ENCODE results near the gene DLD. TPM values are rescaled to one million over a fixed set of nuclear protein-coding genes. Genes with fewer than 3 reads are reported as not detected.

Gene DLD
- total and polyA plus RNA-seq, 4 donors = 19.3 to 101 (median 80.2) TPM

GRCh38 chr7:107860279-107860961 is 30.6 kb upstream of the DLD start:
- 78 to 82% methylated on average over 9 of the region's 9 CpGs for WGBS, 2 donors
- H3K36me3 ChIP-seq (ENCODE audit: control insufficient read depth in 4 of 4, insufficient read depth in 4 of 4, low read length in 4 of 4) = no peaks in the 10 kb centered on the region

GRCh38 chr7:107860981-107861652 is 29.9 kb upstream of the DLD start:
- Histone ChIP-seq H3K4me1 (ENCODE audit: control insufficient read depth in 5 of 5, insufficient read depth in 5 of 5, low read length in 5 of 5) (peaks cover 0 to 4% (median 0%) of the 10 kb centered on the region in 5 donors), H3K27ac (ENCODE audit: low read depth in 1 of 2, low read length in 1 of 2) (no peak overlapping the region), H3K4me3 (no peak overlapping the region), H3K9me3 (ENCODE audit: control insufficient read depth in 4 of 4, insufficient read depth in 3 of 4, low read length in 3 of 4) (no peaks in the 10 kb centered on the region), H3K9ac (ENCODE audit: insufficient read depth in 1 of 2, low read length in 2 of 2) (no peak overlapping the region), H3K27me3 (ENCODE audit: control insufficient read depth in 3 of 3, insufficient read depth in 3 of 3, low read length in 2 of 3) (no peaks in the 10 kb centered on the region), H3K36me3 (ENCODE audit: control insufficient read depth in 4 of 4, insufficient read depth in 4 of 4, low read length in 4 of 4) (no peaks in the 10 kb centered on the region)
- DNase-seq (no peak), ATAC-seq (ENCODE audit: insufficient read depth, low FRiP score) (no peak)
- 75 to 86% methylated on average over 6 of the region's 6 CpGs for WGBS, 2 donors
- no peak for TF ChIP-seq CTCF (IDR thresholded peaks at IDR 0.05; ENCODE audit: control extremely low read depth, extremely low read depth)

More at GRCh38 chr7:107860279-107860961, 30.6 kb upstream of the DLD start:
- TF ChIP-seq CTCF (IDR thresholded peaks at IDR 0.05; ENCODE audit: control extremely low read depth, extremely low read depth) = no peak
- no peak overlapping the region for H3K9ac ChIP-seq (ENCODE audit: insufficient read depth in 1 of 2, low read length in 2 of 2)
- H3K4me1 ChIP-seq (ENCODE audit: control insufficient read depth in 5 of 5, insufficient read depth in 5 of 5, low read length in 5 of 5) = peaks cover 0 to 4% (median 0%) of the 10 kb centered on the region in 5 donors
- H3K27ac ChIP-seq (ENCODE audit: low read depth in 1 of 2, low read length in 1 of 2) = no peak overlapping the region
- H3K9me3 ChIP-seq (ENCODE audit: control insufficient read depth in 4 of 4, insufficient read depth in 3 of 4, low read length in 3 of 4) = no peaks in the 10 kb centered on the region
- no peak overlapping the region for H3K4me3 ChIP-seq
- DNase-seq (no peak), ATAC-seq (ENCODE audit: insufficient read depth, low FRiP score) (no peak)
- no peaks in the 10 kb centered on the region for H3K27me3 ChIP-seq (ENCODE audit: control insufficient read depth in 3 of 3, insufficient read depth in 3 of 3, low read length in 2 of 3)

- Histone ChIP-seq H3K4me1 (ENCODE audit: control insufficient read depth in 5 of 5, insufficient read depth in 5 of 5, low read length in 5 of 5) (no peaks in the 10 kb centered on the region), H3K36me3 (ENCODE audit: control insufficient read depth in 4 of 4, insufficient read depth in 4 of 4, low read length in 4 of 4) (no peaks in the 10 kb centered on the region), H3K27me3 (ENCODE audit: control insufficient read depth in 3 of 3, insufficient read depth in 3 of 3, low read length in 2 of 3) (peaks cover 0 to 3% (median 0%) of the 10 kb centered on the region in 3 donors), H3K4me3 (no peak overlapping the region), H3K9ac (ENCODE audit: insufficient read depth in 1 of 2, low read length in 2 of 2) (no peak overlapping the region), H3K27ac (ENCODE audit: low read depth in 1 of 2, low read length in 1 of 2) (no peak overlapping the region), H3K9me3 (ENCODE audit: control insufficient read depth in 4 of 4, insufficient read depth in 3 of 4, low read length in 3 of 4) (no peaks in the 10 kb centered on the region)
- DNase-seq (no peak), ATAC-seq (ENCODE audit: insufficient read depth, low FRiP score) (no peak)
- WGBS, 2 donors = 79 to 100% methylated on average over 1 of the region's 1 CpG
- no peak for TF ChIP-seq CTCF (IDR thresholded peaks at IDR 0.05; ENCODE audit: control extremely low read depth, extremely low read depth)
Observed at GRCh38 chr7:107865956-107866775, 24.8 kb upstream of the DLD start.

All from lung (tissue), 12 donors.